CD14-positive monocyte (primary cell): ENCODE data around the gene C19orf33. TPM values are rescaled to one million over a fixed set of nuclear protein-coding genes. Genes with fewer than 3 reads are reported as not detected.

Source experiments
- DNase-seq, 3 donors: peaks; one replicate each; pipeline ENCODE4 v3.0.0-alpha.2; 2011 to 2022
- H2AFZ ChIP-seq: 2 replicates; pipeline ENCODE4 v1.6.0; 2012; ENCODE audit warnings: mild to moderate bottlenecking, low read depth, low read length, inconsistent platforms; ENCODE audit not compliant: insufficient read depth, poor library complexity, severe bottlenecking
- H3K27ac ChIP-seq, 2 donors: 1 replicate in 1 of 2; 2 replicates in 1 of 2; pipeline ENCODE4 v1.5.1; 2012 to 2013; ENCODE audit warnings: low read length in 2 of 2, control low read depth in 1 of 2, inconsistent platforms in 1 of 2, low read depth in 1 of 2, mild to moderate bottlenecking in 1 of 2
- H3K27me3 ChIP-seq, 2 donors: one replicate each; pipeline versions ENCODE4 v1.6.0 to v1.6.1; 2011 to 2013; ENCODE audit warnings: low read length in 2 of 2; ENCODE audit not compliant: control insufficient read depth in 2 of 2, insufficient read depth in 2 of 2
- H3K36me3 ChIP-seq, 2 donors: replicated peaks in 1 of 2; 1 replicate in 1 of 2; 2 replicates in 1 of 2; pipeline versions ENCODE4 v1.5.1 to v1.6.1; 2012 to 2013; ENCODE audit warnings: low read length in 2 of 2, control low read depth in 1 of 2, inconsistent platforms in 1 of 2, mild to moderate bottlenecking in 1 of 2; ENCODE audit not compliant: insufficient read depth in 2 of 2, control insufficient read depth in 1 of 2
- H3K4me1 ChIP-seq, 2 donors: 1 replicate in 1 of 2; 2 replicates in 1 of 2; pipeline versions ENCODE4 v1.5.1 to v1.6.1; 2012 to 2013; ENCODE audit warnings: low read length in 2 of 2, control low read depth in 1 of 2, inconsistent platforms in 1 of 2, mild to moderate bottlenecking in 1 of 2, moderate library complexity in 1 of 2; ENCODE audit not compliant: insufficient read depth in 2 of 2, control insufficient read depth in 1 of 2
- H3K4me2 ChIP-seq: replicated peaks from 2 replicates; pipeline ENCODE3; 2012; ENCODE audit warnings: low read length, moderate library complexity, mild to moderate bottlenecking; ENCODE audit not compliant: poor library complexity, severe bottlenecking; ENCODE audit errors: extremely low read depth
- H3K4me3 ChIP-seq, 3 experiments: fragments of 200-600 bp in 1 of 3; sonication (generic) in 1 of 3; replicated peaks in 1 of 3; 1 replicate in 2 of 3; 2 replicates in 1 of 3; pipeline ENCODE4 v1.5.1; 2011 to 2013; ENCODE audit warnings: low read length in 3 of 3, mild to moderate bottlenecking in 3 of 3, control low read depth in 2 of 3, low read depth in 2 of 3, inconsistent platforms in 1 of 3, moderate library complexity in 1 of 3
- H3K79me2 ChIP-seq: 2 replicates; pipeline ENCODE4 v1.6.0; 2012; ENCODE audit warnings: mild to moderate bottlenecking, control low read depth, inconsistent platforms, low read length, moderate library complexity; ENCODE audit not compliant: insufficient read depth
- H3K9ac ChIP-seq: 2 replicates; pipeline ENCODE4 v1.6.0; 2017; ENCODE audit warnings: low read length, mild to moderate bottlenecking; ENCODE audit not compliant: insufficient read depth, poor library complexity, severe bottlenecking
- H3K9me3 ChIP-seq, 2 donors: replicated peaks in 1 of 2; 1 replicate in 1 of 2; 2 replicates in 1 of 2; pipeline versions ENCODE4 v1.5.1 to v1.6.1; 2012 to 2013; ENCODE audit warnings: low read length in 2 of 2, control low read depth in 1 of 2; ENCODE audit not compliant: control insufficient read depth in 1 of 2, insufficient read depth in 1 of 2
- H4K20me1 ChIP-seq: 2 replicates; pipeline ENCODE4 v1.6.0; 2012; ENCODE audit warnings: mild to moderate bottlenecking, low read length, control low read depth, moderate library complexity; ENCODE audit not compliant: insufficient read depth
- H3K27ac Mint-ChIP-seq, 7 donors: one replicate each; pipeline ENCODE4 v1.8.0; 2020; ENCODE audit warnings: mild to moderate bottlenecking in 7 of 7, mixed read lengths in 7 of 7, moderate library complexity in 6 of 7, inconsistent platforms in 2 of 7
- H3K27me3 Mint-ChIP-seq, 3 donors: one replicate each; pipeline ENCODE4 v1.8.0; 2021 to 2022; ENCODE audit warnings: low read depth in 3 of 3, mild to moderate bottlenecking in 3 of 3, mixed read lengths in 3 of 3, moderate library complexity in 3 of 3, inconsistent platforms in 1 of 3
- H3K36me3 Mint-ChIP-seq, 2 donors: one replicate each; pipeline ENCODE4 v1.8.0; 2020; ENCODE audit warnings: mixed read lengths in 2 of 2, inconsistent platforms in 1 of 2, mild to moderate bottlenecking in 1 of 2
- H3K4me1 Mint-ChIP-seq: one replicate; pipeline ENCODE4 v1.8.0; 2020; ENCODE audit warnings: mild to moderate bottlenecking, mixed read lengths
- H3K4me3 Mint-ChIP-seq, 2 donors: one replicate each; pipeline ENCODE4 v1.8.0; 2020; ENCODE audit warnings: mild to moderate bottlenecking in 2 of 2, mixed read lengths in 2 of 2, moderate library complexity in 1 of 2
- H3K9me3 Mint-ChIP-seq, 7 donors: one replicate each; pipeline ENCODE4 v1.8.0; 2020 to 2022; ENCODE audit warnings: mixed read lengths in 7 of 7, mild to moderate bottlenecking in 6 of 7, moderate library complexity in 6 of 7, inconsistent platforms in 2 of 7
- CTCF ChIP-seq: fragments of 200-600 bp; IDR thresholded peaks from one replicate; pipeline ENCODE4 v1.8.0; 2022; ENCODE audit warnings: antibody characterized with exemption, mild to moderate bottlenecking
- WGBS: methylation state at CpG from one replicate; pipeline ENCODE4 v1.1.5; 2013; ENCODE audit warnings: missing lambda C conversion rate; ENCODE audit not compliant: insufficient coverage; 5-methylcytosine and 5-hydroxymethylcytosine counted together
- intact Hi-C, 2 donors: fragments of 100-400 bp; cut with micrococcal nuclease; formaldehyde crosslinking; loops; one replicate each; pipeline versions ENCODE4 v1.15.0 to v1.15.1; 2023
- polyA plus RNA-seq, 3 donors: library from polyadenylated mRNA; depleted of rRNA in 1 of 3; unstranded in 2 of 3; stranded (reverse) in 1 of 3; fragments of 300-500 nt in 2 of 3; fragments of >200 nt in 1 of 3; fragmentation: Illumina TruSeq in 2 of 3; gene quantifications; 1 replicate in 2 of 3; 2 replicates in 1 of 3; pipeline ENCODE4 v1.2.3, GENCODE V29; 2012 to 2021

C19orf33 gene
- polyA plus RNA-seq, 3 donors, result 0.43 to 0.73 (median 0.69) TPM

GRCh38 chr19:38323291-38323690 is 19.2 kb downstream of the C19orf33 start:
- Mint-ChIP-seq H3K9me3 (no peaks in the 10 kb centered on the region), H3K36me3 (peaks cover 43 to 54% of the 10 kb centered on the region in 2 donors), H3K4me3 (peak overlapping the region; percentile 35 to 82), H3K4me1 (peaks cover 51% of the 10 kb centered on the region), H3K27ac (peak overlapping the region in 6 of 7 donors; percentile 21 to 85 (median 55)), H3K27me3 (peaks cover 0 to 4% (median 2%) of the 10 kb centered on the region in 3 donors)
- Histone ChIP-seq H3K27ac (peak overlapping the region in 1 of 2 donors; percentile 64), H3K9me3 (no peaks in the 10 kb centered on the region), H4K20me1 (peaks cover 56% of the 10 kb centered on the region), H3K36me3 (peaks cover 35 to 43% of the 10 kb centered on the region in 2 donors), H3K27me3 (no peaks in the 10 kb centered on the region), H3K9ac (no peak overlapping the region), H3K79me2 (peaks cover 30% of the 10 kb centered on the region), H3K4me1 (peaks cover 41 to 54% of the 10 kb centered on the region in 2 donors), H3K4me3 (peak overlapping the region in 1 of 3 experiments; percentile 41), H3K4me2 (peak overlapping the region; percentile 17), H2AFZ (no peak overlapping the region)
- WGBS, result no CpG with 5 or more reads among the region's 7 CpGs
- intact Hi-C loops, result no loop called here
- DNase-seq, result peak in 2 of 3 donors; percentile 36 to 39
- TF ChIP-seq CTCF, result no peak

- H3K4me3 ChIP-seq, result no peak overlapping the region
- no peak overlapping the region for H3K4me3 Mint-ChIP-seq
- no peak overlapping the region for H3K9ac ChIP-seq
These were observed 20.4 kb downstream of the C19orf33 start for GRCh38 chr19:38324431-38324830.

More at GRCh38 chr19:38324431-38324830, 20.4 kb downstream of the C19orf33 start:
- Mint-ChIP-seq H3K27ac (no peak overlapping the region), H3K36me3 (peaks cover 51 to 65% of the 10 kb centered on the region in 2 donors), H3K27me3 (peaks cover 0 to 2% (median 0%) of the 10 kb centered on the region in 3 donors), H3K4me1 (peaks cover 40% of the 10 kb centered on the region), H3K9me3 (peaks cover 0 to 2% (median 0%) of the 10 kb centered on the region in 7 donors)
- H3K27ac ChIP-seq, result no peak overlapping the region
- peaks cover 56% of the 10 kb centered on the region for H4K20me1 ChIP-seq
- WGBS, result no CpG with 5 or more reads among the region's 4 CpGs
- no peaks in the 10 kb centered on the region for H3K9me3 ChIP-seq
- H3K27me3 ChIP-seq, result no peaks in the 10 kb centered on the region
- intact Hi-C loops, result no loop called here
- no peak for DNase-seq
- peaks cover 31 to 42% of the 10 kb centered on the region in 2 donors for H3K4me1 ChIP-seq
- H3K4me2 ChIP-seq, result no peak overlapping the region
- peaks cover 30% of the 10 kb centered on the region for H3K79me2 ChIP-seq
- H3K36me3 ChIP-seq, result peaks cover 40 to 54% of the 10 kb centered on the region in 2 donors
- TF ChIP-seq CTCF, result no peak
- H2AFZ ChIP-seq, result no peak overlapping the region
